Central memory CD8-positive, alpha-beta T cell (primary cell): Measurements from ENCODE around the gene SGCD.
"Not testable (repeated sequence)": the region's sequence is repeated elsewhere in the genome, so short reads cannot be mapped to it uniquely, and the experiment has no call there.

Experiments
- ATAC-seq: fragments of 150-1000 bp; cut with Tn5 transposase; replicated peaks from 2 replicates; pipeline ENCODE4 v1.10.0; 2022; ENCODE audit warnings: mild to moderate bottlenecking, moderate FRiP score, moderate number of reproducible peaks; ENCODE audit not compliant: poor library complexity, severe bottlenecking; ENCODE audit errors: extremely low read depth
- DNase-seq, 2 donors: peaks; one replicate each; pipeline ENCODE4 v3.0.0; 2021; ENCODE audit warnings: low spot score in 2 of 2
- H3K27ac Mint-ChIP-seq: one replicate; pipeline ENCODE4 v1.8.0; 2022; ENCODE audit warnings: low read depth, mild to moderate bottlenecking, moderate library complexity, mixed read lengths
- H3K27me3 Mint-ChIP-seq: one replicate; pipeline ENCODE4 v1.8.0; 2022; ENCODE audit warnings: mixed read lengths
- H3K36me3 Mint-ChIP-seq: one replicate; pipeline ENCODE4 v1.8.0; 2022; ENCODE audit warnings: mild to moderate bottlenecking, moderate library complexity, mixed read lengths; ENCODE audit not compliant: insufficient read depth
- H3K4me1 Mint-ChIP-seq: one replicate; pipeline ENCODE4 v1.8.0; 2022; ENCODE audit warnings: mixed read lengths
- H3K4me3 Mint-ChIP-seq: one replicate; pipeline ENCODE4 v1.8.0; 2022; ENCODE audit warnings: mild to moderate bottlenecking, moderate library complexity, mixed read lengths
- H3K9me3 Mint-ChIP-seq: one replicate; pipeline ENCODE4 v1.8.0; 2022; ENCODE audit warnings: mixed read lengths

The SGCD gene

DNA sequence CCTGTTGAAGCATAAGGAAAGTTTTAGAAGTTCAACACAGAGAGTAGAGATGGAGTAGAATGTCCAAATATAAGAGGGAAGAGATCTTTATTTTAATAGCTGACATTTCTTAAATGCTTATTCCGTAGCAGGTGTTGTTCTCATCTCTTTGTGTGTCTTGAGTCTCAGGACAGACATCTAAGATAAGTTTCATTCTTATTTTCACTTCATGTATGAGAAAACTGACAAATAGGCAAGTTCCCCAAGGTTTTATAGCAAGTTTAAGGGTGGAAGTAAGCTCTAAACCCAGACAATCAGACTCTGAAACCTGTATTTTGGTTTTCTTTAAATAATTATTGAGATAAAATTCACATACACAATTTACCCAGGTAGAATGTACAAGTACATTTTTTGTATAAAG, 294.8 kb downstream of the SGCD start:
- peaks cover 30% of the 10 kb centered on the region for H3K27me3 Mint-ChIP-seq
- H3K4me3 Mint-ChIP-seq, result no peak overlapping the region
- DNase-seq (no peak), ATAC-seq (no peak)
- no peaks in the 10 kb centered on the region for H3K36me3 Mint-ChIP-seq
- no peaks in the 10 kb centered on the region for H3K4me1 Mint-ChIP-seq
- no peak overlapping the region for H3K27ac Mint-ChIP-seq
- no peaks in the 10 kb centered on the region for H3K9me3 Mint-ChIP-seq

DNA sequence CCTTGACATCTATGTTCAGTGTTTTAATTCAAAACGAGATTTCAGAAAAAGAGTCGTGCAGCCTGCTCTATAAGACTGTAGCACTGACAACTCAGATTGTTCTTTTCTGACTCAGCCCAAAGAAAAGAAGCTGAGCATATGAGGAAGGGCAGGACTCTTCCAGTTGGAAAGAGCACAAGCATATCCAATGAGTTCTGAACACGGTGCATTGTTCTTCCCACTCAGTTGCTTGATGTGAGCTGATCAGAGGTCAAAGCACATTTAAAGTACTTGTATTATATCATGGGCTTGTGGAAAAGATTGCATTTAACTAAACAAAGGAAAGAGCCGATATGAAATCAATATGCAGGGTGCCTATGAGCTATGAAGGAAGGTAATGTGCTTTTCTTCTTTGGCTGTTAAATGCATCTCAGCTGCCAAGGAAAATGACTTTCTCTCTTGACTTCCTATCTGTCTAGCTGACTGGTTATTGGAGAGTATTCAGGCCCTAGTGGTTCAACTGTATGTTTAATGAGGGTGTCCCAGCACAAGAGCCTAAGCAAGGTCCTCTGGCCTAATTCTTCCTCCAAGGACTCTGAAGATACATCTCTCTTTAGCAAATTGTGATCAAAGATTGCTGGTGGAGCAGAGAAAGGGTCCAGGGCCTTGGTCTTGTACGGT, 296.5 kb downstream of the SGCD start:
- no peaks in the 10 kb centered on the region for H3K9me3 Mint-ChIP-seq
- peaks cover 6% of the 10 kb centered on the region for H3K4me1 Mint-ChIP-seq
- DNase-seq, result no peak
- no peak overlapping the region for H3K27ac Mint-ChIP-seq
- ATAC-seq, result no peak
- no peak overlapping the region for H3K4me3 Mint-ChIP-seq
- no peaks in the 10 kb centered on the region for H3K36me3 Mint-ChIP-seq
- H3K27me3 Mint-ChIP-seq, result peaks cover 14% of the 10 kb centered on the region

DNA sequence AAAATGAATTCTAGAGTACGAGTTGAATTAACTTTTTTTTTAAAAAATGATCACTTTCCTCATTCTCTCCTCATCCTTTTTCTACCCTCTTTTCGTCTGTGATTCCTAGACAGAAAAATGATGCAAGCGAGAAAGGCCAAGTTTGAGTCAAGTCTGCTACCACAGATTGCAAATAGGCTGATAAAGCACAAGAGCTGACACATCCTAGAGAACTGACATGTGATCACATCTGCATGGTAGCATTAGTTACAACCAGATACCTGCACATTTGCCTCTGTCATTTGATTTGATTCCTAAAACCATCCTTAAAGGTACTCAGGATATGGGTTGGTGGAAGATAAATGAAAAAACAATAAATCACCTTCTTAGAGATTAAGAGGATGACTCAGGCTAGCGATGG, 297.7 kb downstream of the SGCD start:
- ATAC-seq, result no peak
- Mint-ChIP-seq H3K4me1 (peaks cover 6% of the 10 kb centered on the region), H3K36me3 (no peaks in the 10 kb centered on the region), H3K27me3 (peaks cover 14% of the 10 kb centered on the region), H3K27ac (no peak overlapping the region), H3K4me3 (no peak overlapping the region), H3K9me3 (no peaks in the 10 kb centered on the region)
- DNase-seq, result no peak

DNA sequence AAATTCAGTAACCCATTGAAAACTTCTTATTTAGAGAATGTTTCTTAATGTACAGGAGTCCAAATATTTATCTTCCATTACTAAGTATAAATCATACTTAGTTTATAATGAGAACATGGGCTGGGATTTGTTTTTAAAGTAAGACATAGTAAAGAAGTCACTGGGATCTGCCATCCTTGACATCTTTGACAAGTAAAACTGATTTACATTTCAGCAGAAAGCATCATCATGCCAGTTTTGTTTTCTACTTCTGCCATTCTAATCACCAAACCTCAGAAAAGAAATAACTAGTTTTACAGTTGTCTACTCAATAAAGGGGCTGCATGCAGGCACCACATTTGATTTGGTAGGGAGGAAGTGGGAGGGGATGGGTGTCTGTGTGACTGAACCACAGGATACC, 301.5 kb downstream of the SGCD start:
- DNase-seq (no peak), ATAC-seq (no peak)
- peaks cover 7% of the 10 kb centered on the region for H3K27me3 Mint-ChIP-seq
- no peak overlapping the region for H3K4me3 Mint-ChIP-seq
- H3K36me3 Mint-ChIP-seq, result no peaks in the 10 kb centered on the region
- no peaks in the 10 kb centered on the region for H3K9me3 Mint-ChIP-seq
- peaks cover 6% of the 10 kb centered on the region for H3K4me1 Mint-ChIP-seq
- no peak overlapping the region for H3K27ac Mint-ChIP-seq

DNA sequence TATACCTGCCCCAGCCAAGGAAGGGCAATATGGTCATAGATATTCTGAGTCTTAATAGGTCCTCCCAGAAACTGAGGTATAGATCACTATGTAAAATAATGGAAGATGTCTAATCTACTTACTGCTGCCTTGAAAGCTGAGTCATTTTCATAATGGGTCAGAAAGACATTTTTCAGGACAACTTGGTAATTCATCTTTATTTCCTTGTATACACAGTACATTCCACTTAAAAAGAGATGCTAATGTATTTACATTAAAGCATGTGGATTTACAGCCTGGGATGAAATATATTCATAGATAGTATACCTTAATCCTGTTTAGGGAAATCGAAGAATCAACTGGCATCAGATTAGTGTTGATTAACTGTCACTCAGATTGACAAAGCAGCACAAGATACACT, 304.0 kb downstream of the SGCD start:
- ATAC-seq (no peak), DNase-seq (no peak)
- H3K27ac Mint-ChIP-seq, result no peak overlapping the region
- H3K4me1 Mint-ChIP-seq, result peaks cover 6% of the 10 kb centered on the region
- no peak overlapping the region for H3K4me3 Mint-ChIP-seq
- H3K36me3 Mint-ChIP-seq, result no peaks in the 10 kb centered on the region
- no peaks in the 10 kb centered on the region for H3K9me3 Mint-ChIP-seq
- H3K27me3 Mint-ChIP-seq, result peaks cover 7% of the 10 kb centered on the region

DNA sequence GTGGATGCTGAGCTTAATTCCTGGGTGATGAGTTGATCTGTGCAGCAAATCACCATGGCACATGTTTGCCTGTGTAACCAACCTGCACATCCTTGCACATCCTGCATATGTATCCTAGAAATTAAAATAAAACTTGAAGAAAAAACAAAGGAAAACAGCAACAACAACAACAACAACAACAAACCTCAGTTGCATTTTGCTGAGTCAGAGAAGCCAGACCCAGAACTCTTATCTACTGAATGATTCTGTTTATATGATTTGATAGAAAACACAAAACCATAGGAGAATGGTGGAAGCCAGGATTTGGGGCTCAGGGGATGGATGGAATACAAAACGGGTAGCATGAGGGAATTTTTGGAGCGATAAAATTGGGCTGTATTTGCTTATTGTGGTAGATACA, 307.3 kb downstream of the SGCD start:
- Mint-ChIP-seq H3K4me3 (no peak overlapping the region), H3K27ac (no peak overlapping the region), H3K9me3 (no peaks in the 10 kb centered on the region), H3K4me1 (no peaks in the 10 kb centered on the region), H3K27me3 (peaks cover 7% of the 10 kb centered on the region), H3K36me3 (peaks cover 2% of the 10 kb centered on the region)
- ATAC-seq, result no peak
- DNase-seq, result no peak

DNA sequence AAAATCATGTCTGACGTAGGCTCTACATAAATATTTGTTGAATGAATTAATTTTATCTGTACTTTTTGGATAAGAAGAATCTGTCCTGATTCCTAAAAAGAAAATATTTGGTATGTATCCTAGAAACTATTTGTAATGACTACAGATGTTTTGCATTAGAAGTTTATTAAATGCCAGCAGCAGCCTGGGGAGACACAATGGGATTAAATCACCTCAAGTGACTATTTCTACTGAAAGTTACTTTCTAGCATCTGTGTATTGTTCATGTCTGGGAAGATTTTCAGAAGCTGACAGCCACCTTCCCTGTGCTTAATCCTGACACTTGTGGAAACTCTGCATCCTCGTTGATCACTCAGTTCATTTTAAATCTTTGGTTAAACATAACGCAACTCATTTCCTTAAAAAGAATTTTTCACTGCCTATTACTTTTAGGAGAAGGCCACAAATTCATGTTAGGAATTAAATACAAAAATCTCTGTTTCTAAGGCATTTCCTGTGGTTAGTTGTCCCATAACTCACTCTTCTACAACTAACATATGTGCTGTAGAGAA, 313.8 kb downstream of the SGCD start:
- Mint-ChIP-seq H3K4me3 (no peak overlapping the region), H3K36me3 (peaks cover 6% of the 10 kb centered on the region), H3K27me3 (peaks cover 12% of the 10 kb centered on the region), H3K4me1 (no peaks in the 10 kb centered on the region), H3K9me3 (no peaks in the 10 kb centered on the region), H3K27ac (no peak overlapping the region)
- no peak for DNase-seq
- ATAC-seq, result no peak

DNA sequence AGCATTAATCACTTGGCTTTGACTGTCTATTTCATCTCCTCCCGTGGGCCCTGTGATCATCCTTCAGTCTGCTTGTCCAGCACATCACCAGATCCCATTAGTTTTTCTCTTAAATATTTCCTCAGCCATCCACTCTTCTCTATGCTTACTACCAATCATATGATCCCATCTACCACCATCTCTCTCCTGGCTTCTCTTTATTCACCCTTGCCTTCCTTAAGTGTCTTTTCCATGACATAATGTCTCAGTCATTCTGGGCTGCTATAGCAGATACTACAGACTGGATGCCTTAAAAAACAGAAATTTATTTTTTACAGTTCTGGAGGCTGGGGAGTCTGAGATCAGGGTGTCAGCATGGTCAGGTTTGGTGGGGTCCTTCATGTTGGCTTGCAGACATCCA, 314.7 kb downstream of the SGCD start:
- H3K9me3 Mint-ChIP-seq, result no peaks in the 10 kb centered on the region
- H3K27ac Mint-ChIP-seq, result no peak overlapping the region
- no peak for DNase-seq
- H3K27me3 Mint-ChIP-seq, result peaks cover 21% of the 10 kb centered on the region
- peaks cover 6% of the 10 kb centered on the region for H3K36me3 Mint-ChIP-seq
- H3K4me1 Mint-ChIP-seq, result no peaks in the 10 kb centered on the region
- no peak for ATAC-seq
- no peak overlapping the region for H3K4me3 Mint-ChIP-seq

DNA sequence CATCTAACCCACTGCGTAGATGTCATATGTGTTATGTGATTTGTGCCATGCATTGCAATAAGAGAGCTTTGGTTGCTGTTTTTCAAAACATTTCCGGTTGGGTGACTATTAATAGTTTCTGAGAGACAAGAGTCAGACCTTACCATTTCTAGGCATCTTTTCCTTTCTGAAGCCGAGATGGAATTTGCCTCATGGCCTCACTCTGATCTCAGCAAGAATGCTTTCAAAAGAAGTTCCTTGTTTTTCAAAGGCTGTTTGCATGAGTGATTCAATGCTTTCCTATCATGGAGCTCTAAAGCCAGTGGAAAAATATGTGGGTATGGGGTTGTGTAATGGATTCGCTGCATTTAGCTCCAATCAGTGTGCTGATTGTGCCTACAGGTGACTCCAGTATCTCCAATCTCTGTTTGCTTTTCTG, 320.1 kb downstream of the SGCD start:
- peaks cover 2% of the 10 kb centered on the region for H3K36me3 Mint-ChIP-seq
- DNase-seq (no peak), ATAC-seq (no peak)
- H3K4me1 Mint-ChIP-seq, result no peaks in the 10 kb centered on the region
- H3K27ac Mint-ChIP-seq, result no peak overlapping the region
- H3K9me3 Mint-ChIP-seq, result no peaks in the 10 kb centered on the region
- H3K27me3 Mint-ChIP-seq, result peaks cover 52% of the 10 kb centered on the region
- no peak overlapping the region for H3K4me3 Mint-ChIP-seq

DNA sequence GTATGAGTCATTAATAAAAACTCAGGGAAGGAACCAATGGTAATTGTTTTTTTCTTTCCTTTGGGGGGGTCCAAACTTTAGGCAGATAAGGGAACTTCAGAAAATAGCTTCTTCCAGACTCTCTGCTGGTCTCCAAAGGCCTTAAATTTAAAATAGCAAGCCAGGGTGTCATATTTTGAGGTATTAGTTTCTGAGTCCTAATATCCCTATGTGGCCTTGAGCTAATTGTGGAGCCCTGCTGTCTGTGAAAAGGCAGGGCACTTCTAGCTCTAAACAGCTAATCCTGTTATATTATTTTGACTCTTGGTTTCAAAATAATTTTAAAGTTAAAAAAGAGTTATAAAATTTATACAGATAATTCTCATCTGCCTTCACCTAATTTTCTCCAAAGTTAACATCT, 327.5 kb downstream of the SGCD start:
- Mint-ChIP-seq H3K4me1 (no peaks in the 10 kb centered on the region), H3K27ac (no peak overlapping the region), H3K4me3 (no peak overlapping the region), H3K9me3 (no peaks in the 10 kb centered on the region), H3K36me3 (no peaks in the 10 kb centered on the region), H3K27me3 (peaks cover 27% of the 10 kb centered on the region)
- ATAC-seq (no peak), DNase-seq (no peak)

DNA sequence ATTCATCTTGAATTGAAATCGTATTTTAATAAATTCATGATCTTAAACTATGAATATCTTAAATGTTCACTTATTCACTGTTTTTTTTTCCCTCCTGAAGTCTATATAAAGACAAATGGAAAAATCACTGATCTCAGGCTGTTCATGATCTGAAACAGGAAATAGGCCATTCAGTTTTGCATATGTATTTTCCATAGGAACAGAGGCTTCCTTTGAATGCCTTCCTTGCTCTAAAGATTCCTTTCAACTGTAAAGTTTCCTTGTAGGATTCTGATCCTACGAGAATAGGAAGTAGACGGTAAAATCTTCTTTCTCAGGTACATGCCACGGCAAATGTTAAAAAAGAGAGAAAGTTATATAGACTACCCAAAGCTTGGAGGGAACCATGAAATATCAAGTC, 328.8 kb downstream of the SGCD start:
- Mint-ChIP-seq H3K9me3 (no peaks in the 10 kb centered on the region), H3K4me1 (no peaks in the 10 kb centered on the region), H3K27me3 (peaks cover 26% of the 10 kb centered on the region), H3K4me3 (no peak overlapping the region), H3K36me3 (no peaks in the 10 kb centered on the region), H3K27ac (no peak overlapping the region)
- ATAC-seq (no peak), DNase-seq (no peak)

DNA sequence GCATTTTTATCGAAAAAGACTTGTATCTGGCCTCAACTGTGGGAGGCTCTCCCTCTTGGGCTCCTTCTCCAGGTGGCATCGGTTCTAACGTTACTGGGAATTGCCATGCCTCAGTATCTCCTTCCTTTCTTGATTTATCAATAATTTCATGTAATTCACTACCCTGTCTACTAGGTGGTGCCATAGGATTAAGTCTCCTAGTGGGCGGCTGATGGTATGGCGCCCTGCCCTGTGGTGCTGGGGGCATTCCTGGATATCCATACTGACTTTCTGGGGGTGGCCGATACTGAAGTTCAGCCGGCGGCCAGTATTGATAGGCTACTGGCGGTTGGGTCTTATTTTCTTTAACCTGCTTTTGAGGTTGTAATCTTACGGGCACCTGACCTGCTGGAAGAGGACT, 337.9 kb downstream of the SGCD start:
- H3K4me1 Mint-ChIP-seq, H3K36me3 Mint-ChIP-seq, H3K9me3 Mint-ChIP-seq, H3K27me3 Mint-ChIP-seq, H3K27ac Mint-ChIP-seq, H3K4me3 Mint-ChIP-seq, DNase-seq, ATAC-seq: not testable (repeated sequence)

DNA sequence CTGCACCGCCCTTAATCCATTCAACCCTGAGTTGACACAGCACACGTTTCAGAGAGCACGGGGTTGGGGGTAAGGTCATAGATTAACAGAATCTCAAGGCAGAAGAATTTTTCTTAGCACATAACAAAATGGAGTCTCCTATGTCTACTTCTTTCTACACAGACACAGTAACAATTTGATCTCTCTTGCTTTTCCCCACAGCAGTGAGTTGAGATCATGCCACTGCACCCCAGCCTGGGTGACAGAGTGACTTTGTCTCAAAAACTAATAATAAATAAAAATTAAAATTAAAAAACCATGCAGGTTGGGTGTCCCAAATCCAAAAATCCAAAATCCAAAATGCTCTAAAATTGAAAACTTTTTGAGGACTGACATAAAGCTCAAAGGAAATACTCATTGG, 339.7 kb downstream of the SGCD start:
- DNase-seq, ATAC-seq, H3K27me3 Mint-ChIP-seq, H3K9me3 Mint-ChIP-seq, H3K27ac Mint-ChIP-seq, H3K36me3 Mint-ChIP-seq, H3K4me3 Mint-ChIP-seq, H3K4me1 Mint-ChIP-seq: not testable (repeated sequence)
